Measurements from ENCODE around the gene MESP2. TPM values are rescaled to one million over a fixed set of nuclear protein-coding genes. Genes with fewer than 3 reads are reported as not detected.

Gene MESP2
- polyA plus RNA-seq, 1 donor from 2014 or later: not detected

DNA sequence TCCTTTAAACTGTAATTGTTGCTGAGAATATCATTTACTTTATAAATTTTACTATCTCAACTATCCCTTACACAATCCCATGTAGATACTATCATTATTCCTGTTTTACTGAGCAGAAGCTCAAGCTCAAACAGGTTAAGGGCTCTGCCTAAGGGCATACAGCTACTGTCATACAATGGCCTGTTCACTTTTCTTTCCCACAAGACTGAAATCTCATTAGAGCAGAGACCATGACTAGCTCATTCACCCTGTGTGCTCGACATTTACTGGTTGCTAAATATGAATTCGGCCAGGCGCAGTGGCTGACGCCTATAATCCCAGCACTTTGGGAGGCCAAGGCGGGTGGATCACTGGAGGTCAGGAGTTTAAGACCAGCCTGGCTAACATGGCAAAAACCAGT, 1.6 kb upstream of the MESP2 start:
- TF ChIP-seq TAF1 (IDR thresholded peaks at IDR 0.05; ENCODE audit: low read depth) (no peak), POLR2AphosphoS5 (IDR thresholded peaks at IDR 0.05) (no peak), EP300 (conservative IDR thresholded peaks at IDR 0.05; ENCODE audit: poor library complexity, severe bottlenecking) (no peak), MXI1 (conservative IDR thresholded peaks at IDR 0.05; ENCODE audit: poor library complexity, severe bottlenecking) (no peak), SMC3 (conservative IDR thresholded peaks at IDR 0.05; ENCODE audit: poor library complexity) (no peak), RAD21 (conservative IDR thresholded peaks at IDR 0.05) (no peak), EZH2 (IDR thresholded peaks at IDR 0.05; ENCODE audit: borderline replicate concordance, insufficient read depth, low read length, poor library complexity, severe bottlenecking) (no peak)
- TF ChIP-seq, protein P1, sequence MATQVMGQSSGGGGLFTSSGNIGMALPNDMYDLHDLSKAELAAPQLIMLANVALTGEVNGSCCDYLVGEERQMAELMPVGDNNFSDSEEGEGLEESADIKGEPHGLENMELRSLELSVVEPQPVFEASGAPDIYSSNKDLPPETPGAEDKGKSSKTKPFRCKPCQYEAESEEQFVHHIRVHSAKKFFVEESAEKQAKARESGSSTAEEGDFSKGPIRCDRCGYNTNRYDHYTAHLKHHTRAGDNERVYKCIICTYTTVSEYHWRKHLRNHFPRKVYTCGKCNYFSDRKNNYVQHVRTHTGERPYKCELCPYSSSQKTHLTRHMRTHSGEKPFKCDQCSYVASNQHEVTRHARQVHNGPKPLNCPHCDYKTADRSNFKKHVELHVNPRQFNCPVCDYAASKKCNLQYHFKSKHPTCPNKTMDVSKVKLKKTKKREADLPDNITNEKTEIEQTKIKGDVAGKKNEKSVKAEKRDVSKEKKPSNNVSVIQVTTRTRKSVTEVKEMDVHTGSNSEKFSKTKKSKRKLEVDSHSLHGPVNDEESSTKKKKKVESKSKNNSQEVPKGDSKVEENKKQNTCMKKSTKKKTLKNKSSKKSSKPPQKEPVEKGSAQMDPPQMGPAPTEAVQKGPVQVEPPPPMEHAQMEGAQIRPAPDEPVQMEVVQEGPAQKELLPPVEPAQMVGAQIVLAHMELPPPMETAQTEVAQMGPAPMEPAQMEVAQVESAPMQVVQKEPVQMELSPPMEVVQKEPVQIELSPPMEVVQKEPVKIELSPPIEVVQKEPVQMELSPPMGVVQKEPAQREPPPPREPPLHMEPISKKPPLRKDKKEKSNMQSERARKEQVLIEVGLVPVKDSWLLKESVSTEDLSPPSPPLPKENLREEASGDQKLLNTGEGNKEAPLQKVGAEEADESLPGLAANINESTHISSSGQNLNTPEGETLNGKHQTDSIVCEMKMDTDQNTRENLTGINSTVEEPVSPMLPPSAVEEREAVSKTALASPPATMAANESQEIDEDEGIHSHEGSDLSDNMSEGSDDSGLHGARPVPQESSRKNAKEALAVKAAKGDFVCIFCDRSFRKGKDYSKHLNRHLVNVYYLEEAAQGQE (IDR thresholded peaks at IDR 0.05; ENCODE audit: borderline replicate concordance): no peak
- TF ChIP-seq, protein P2, sequence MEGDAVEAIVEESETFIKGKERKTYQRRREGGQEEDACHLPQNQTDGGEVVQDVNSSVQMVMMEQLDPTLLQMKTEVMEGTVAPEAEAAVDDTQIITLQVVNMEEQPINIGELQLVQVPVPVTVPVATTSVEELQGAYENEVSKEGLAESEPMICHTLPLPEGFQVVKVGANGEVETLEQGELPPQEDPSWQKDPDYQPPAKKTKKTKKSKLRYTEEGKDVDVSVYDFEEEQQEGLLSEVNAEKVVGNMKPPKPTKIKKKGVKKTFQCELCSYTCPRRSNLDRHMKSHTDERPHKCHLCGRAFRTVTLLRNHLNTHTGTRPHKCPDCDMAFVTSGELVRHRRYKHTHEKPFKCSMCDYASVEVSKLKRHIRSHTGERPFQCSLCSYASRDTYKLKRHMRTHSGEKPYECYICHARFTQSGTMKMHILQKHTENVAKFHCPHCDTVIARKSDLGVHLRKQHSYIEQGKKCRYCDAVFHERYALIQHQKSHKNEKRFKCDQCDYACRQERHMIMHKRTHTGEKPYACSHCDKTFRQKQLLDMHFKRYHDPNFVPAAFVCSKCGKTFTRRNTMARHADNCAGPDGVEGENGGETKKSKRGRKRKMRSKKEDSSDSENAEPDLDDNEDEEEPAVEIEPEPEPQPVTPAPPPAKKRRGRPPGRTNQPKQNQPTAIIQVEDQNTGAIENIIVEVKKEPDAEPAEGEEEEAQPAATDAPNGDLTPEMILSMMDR (IDR thresholded peaks at IDR 0.05; ENCODE audit: poor library complexity, severe bottlenecking): no peak
- Histone ChIP-seq H3K9me3 (ENCODE audit: low read length) (no peaks in the 10 kb centered on the region), H3K27ac (ENCODE audit: low read length) (no peak overlapping the region), H3K27me3 (ENCODE audit: insufficient read depth, low read depth, low read length) (peaks cover 3% of the 10 kb centered on the region), H2AFZ (ENCODE audit: low read depth, low read length) (no peak overlapping the region), H3K9me2 (ENCODE audit: insufficient read depth, low read length) (no peaks in the 10 kb centered on the region), H4K20me1 (ENCODE audit: insufficient read depth) (no peaks in the 10 kb centered on the region), H3K4me2 (ENCODE audit: low read length) (no peak overlapping the region), H3K4me3 (ENCODE audit: low read length) (no peak overlapping the region), H3K9ac (ENCODE audit: low read length) (no peak overlapping the region), H3K79me2 (replicated peaks; ENCODE audit: insufficient read depth, low read length) (no peaks in the 10 kb centered on the region), H3F3A (ENCODE audit: insufficient read depth, low read length, poor library complexity, severe bottlenecking) (no peaks in the 10 kb centered on the region), H3K36me3 (ENCODE audit: insufficient read depth, low read length) (no peaks in the 10 kb centered on the region)

DNA sequence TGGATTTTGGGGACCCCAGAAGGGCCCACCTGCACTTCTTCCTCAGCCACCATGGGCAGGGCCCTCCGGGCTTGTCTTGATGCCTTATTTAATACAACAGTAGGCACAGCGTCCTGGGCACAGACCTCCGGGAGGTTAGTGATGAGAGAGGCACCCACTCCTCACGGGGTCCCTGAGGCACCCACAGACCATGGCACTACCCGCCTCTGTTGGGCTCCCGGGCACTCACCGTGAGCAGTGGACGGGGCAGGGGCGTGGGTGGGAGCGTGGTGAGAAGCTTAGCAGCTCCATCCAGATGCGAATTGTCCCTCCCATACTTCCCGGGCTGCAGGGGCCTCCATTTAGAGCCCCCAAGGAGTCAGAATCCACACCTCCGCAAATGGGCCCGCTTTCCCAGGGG, 317 bp upstream of the MESP2 start:
- Histone ChIP-seq H3K79me2 (replicated peaks; ENCODE audit: insufficient read depth, low read length) (no peaks in the 10 kb centered on the region), H3K9me3 (ENCODE audit: low read length) (no peaks in the 10 kb centered on the region), H3K9me2 (ENCODE audit: insufficient read depth, low read length) (no peaks in the 10 kb centered on the region), H3K4me3 (ENCODE audit: low read length) (peak overlapping the region; percentile 77), H3K27ac (ENCODE audit: low read length) (no peak overlapping the region), H3K9ac (ENCODE audit: low read length) (no peak overlapping the region), H3F3A (ENCODE audit: insufficient read depth, low read length, poor library complexity, severe bottlenecking) (no peaks in the 10 kb centered on the region), H3K27me3 (ENCODE audit: insufficient read depth, low read depth, low read length) (peaks cover 3% of the 10 kb centered on the region), H3K4me2 (ENCODE audit: low read length) (no peak overlapping the region), H4K20me1 (ENCODE audit: insufficient read depth) (no peaks in the 10 kb centered on the region), H3K36me3 (ENCODE audit: insufficient read depth, low read length) (no peaks in the 10 kb centered on the region), H2AFZ (ENCODE audit: low read depth, low read length) (peak overlapping the region; percentile 32)
- TF ChIP-seq POLR2AphosphoS5 (IDR thresholded peaks at IDR 0.05) (no peak), MXI1 (conservative IDR thresholded peaks at IDR 0.05; ENCODE audit: poor library complexity, severe bottlenecking) (no peak), SMC3 (conservative IDR thresholded peaks at IDR 0.05; ENCODE audit: poor library complexity) (no peak), EP300 (conservative IDR thresholded peaks at IDR 0.05; ENCODE audit: poor library complexity, severe bottlenecking) (no peak), RAD21 (conservative IDR thresholded peaks at IDR 0.05) (no peak), EZH2 (IDR thresholded peaks at IDR 0.05; ENCODE audit: borderline replicate concordance, insufficient read depth, low read length, poor library complexity, severe bottlenecking) (no peak), TAF1 (IDR thresholded peaks at IDR 0.05; ENCODE audit: low read depth) (no peak)
- TF ChIP-seq, protein P2 (IDR thresholded peaks at IDR 0.05; ENCODE audit: poor library complexity, severe bottlenecking): no peak
- TF ChIP-seq, protein P1 (IDR thresholded peaks at IDR 0.05; ENCODE audit: borderline replicate concordance): no peak

Data from neural cell (in vitro differentiated cells).